GM18508 (cell line): ENCODE data around the gene CALHM3.

Source experiments
- ATAC-seq: cut with Tn5 transposase; IDR thresholded peaks from one replicate; pipeline ENCODE4 v1.9.1; 2021; ENCODE audit warnings: moderate number of reproducible peaks; ENCODE audit not compliant: insufficient read depth, unreplicated experiment

CALHM3 gene

GRCh38 chr10:103428989-103429643, 49.9 kb downstream of the CALHM3 start:
- ATAC-seq, result no peak

- ATAC-seq, result no peak
These were observed 51.2 kb downstream of the CALHM3 start for GRCh38 chr10:103427866-103428265.

GRCh38 chr10:103423748-103424147, 55.3 kb downstream of the CALHM3 start:
- no peak for ATAC-seq
